HL-60/S4 treated with phorbol 12-myristate 13-acetate at 8.2 ng/mL for 4 days and 3 days (cell line): ENCODE results near the gene MRPL37.

Source experiments
- in situ Hi-C: fragments of 300-500 bp; cut with MboI; formaldehyde crosslinking; loops from 2 replicates; pipeline ENCODE4 v1.15.0; 2022; ENCODE audit warnings: low sequenced_read_pairs

Gene MRPL37

DNA sequence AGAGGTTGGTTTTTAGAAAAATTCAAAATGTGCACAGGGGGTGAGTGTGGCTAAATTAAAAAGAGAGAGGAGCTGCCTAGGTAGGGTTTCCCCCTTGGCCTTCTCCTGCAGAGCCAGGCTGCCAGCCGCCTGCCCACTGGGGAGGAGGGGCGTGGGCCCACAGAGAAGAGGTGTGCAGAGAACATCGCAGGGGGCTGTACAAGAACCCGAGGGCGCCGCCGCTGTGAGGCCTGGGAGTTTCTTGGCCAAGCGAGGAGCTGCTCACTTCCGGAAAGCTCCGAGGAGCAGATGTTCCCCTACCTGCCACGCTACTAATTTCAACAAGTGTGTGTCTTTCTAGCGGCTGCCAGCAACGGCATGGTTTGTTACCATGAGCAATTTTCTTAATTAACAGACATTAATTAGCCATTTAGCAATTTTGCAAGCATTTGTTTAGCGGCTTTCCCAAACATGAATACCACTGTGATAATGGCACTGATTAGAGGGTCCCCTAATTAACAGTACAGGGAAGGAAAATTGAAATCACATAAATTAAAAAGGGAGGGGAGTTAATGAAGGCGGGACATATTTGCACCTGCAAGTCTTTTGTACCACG lies 59.7 kb downstream of the MRPL37 start:
- in situ Hi-C loops = no loop called here

DNA sequence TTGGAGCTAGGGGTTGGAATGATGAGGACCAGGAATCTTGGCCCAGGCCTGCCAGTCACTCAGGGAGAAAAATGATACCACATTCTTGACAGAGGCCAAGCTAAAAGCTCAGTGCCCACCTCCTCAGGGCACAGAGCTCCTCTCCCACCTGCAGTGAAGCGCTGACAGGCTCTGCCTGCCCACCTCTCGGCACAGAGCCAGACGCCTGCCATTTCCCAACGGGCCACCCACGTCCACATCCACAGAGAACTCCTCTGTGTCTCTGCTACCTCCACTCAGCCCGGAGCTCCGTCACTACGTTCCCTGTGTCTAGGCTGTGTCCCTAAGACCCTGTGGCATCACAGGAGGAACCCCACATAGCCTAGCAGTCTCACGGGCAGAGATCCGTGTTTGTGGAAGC lies 60.8 kb downstream of the MRPL37 start:
- in situ Hi-C loops = no loop called here

DNA sequence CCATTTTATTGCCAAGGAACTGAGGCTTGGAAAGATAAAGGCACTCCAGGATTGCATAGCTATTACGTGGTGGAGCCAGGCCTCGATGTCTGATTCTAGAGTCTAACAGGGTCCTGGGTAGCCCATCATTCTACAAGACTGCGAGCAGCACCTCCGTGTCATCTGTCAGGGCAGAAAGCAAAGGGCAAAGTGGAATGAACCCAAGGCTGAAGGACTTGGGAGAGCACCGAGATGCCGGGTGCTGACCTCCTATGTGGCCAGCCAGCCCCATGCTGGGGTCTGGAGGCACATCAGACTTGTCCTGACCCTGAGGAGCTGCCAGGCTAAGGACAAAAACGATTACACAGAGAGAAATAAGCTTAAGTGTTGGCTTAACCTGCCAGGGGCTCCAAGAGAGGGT lies 62.3 kb downstream of the MRPL37 start:
- in situ Hi-C loops = no loop called here

DNA sequence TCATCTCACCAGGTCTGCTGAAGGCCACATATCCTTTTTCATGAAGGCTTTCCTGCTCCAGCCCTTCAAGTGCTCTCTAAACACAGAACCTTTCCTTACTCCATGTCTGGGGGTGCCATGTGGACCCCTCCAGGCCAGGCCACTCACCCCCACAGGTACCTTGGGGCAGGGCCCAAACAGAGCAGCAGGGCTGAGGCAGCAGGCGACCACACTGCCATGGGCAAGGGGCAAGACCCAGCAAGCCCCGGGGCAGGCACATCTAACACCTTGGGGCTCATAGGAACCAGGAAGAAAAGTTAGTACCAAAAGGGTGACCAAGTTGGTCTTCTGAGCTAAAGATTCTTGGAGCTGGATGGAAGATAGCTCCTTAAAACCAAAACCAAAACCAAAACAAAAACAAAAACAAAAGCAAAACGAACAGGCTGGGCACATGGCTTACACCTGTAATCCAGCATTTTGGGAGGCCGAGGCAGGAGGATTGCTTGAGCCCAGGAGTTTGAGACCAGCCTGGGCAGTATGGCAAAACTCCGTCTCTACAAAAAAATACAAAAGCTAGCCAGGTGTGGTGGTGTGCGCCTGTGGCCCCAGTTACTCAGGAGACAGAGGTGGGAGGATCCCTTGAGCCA lies 63.7 kb downstream of the MRPL37 start:
- in situ Hi-C loops = no loop called here

DNA sequence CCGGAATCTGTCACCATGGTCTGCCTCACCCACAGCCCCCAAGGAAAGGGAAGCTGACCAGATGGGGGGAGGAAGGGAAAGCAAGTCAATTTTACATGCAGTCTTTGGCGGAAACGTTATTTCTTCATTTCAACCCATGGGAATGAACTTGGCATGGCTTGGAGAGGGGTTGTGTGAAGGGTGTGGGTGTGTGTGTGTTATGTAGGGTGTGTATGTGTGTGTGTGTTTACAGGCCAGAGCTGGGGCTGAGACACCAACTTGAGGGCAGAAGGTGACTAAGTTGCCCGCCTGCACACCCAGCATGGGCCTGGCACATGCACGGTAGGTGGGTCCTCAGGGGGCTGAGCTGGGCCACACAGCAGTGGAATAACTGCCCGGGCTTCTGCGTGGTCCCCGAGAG lies 65.2 kb downstream of the MRPL37 start:
- in situ Hi-C loops = no loop called here

DNA sequence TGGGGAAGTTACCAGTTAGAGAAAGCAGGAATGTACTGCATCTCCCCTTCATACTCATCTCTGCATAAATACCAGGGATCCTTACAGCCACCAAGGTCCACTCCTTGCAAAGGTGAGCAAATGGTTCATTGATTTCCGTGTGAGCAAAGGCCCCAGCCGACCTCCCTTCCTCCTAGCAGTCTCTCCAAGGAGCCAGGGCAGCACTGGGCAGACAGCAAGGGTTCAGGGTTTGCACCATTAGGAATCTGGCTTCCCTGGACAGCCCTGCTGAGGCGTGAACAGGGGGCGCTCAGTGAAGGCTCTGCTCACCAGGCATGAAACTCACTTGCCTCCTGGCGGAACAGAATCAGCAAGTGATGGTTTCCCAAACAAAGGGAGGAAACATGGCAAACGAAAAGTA lies 65.7 kb downstream of the MRPL37 start:
- in situ Hi-C loops = no loop called here

DNA sequence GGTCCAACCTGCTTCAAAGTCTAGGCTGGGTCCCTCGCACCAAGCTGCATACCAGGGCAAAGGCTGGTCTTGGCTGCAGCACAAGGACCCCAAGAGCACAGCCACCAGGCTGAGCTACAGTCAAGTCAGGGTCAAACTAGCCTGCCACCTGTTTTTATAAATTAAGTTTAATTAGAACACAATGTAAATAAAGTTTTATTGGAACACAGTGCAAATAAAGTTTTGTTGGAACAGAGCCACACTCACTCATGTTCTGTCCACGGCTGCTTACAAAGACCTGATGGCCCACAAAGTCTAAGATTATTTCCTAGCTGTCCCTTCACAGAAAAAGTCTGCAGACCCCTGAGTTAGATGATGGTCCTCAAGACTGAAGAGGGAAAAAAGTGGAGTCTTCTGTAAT lies 66.2 kb downstream of the MRPL37 start:
- in situ Hi-C loops = no loop called here

DNA sequence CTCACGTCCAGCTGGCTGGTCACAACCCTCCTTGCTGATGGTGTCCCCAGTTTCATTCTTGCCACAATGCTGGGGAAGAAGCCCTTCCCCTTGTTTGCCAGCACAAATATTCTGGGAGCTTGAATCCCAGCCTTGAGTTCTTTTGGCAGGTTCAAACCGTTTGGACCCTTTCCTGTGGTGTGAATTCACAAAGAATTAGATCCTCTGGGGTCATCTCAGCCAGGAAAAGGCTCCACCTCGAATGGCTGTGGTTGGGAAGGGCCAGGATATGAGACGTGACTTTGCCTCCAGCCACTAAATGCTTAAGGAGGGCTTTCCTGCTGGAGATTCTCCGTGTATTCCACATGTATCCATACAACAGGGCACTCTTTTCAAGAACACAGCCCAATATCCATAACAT lies 66.9 kb downstream of the MRPL37 start:
- in situ Hi-C loops = no loop called here
